Breast epithelium (tissue), 4 donors: ENCODE measurements around the gene USP12. TPM values are rescaled to one million over a fixed set of nuclear protein-coding genes. Genes with fewer than 3 reads are reported as not detected.

Experiments used
- DNase-seq, 2 donors: peaks; one replicate each; pipeline ENCODE4 v3.0.0-alpha.2; 2019; ENCODE audit warnings: low spot score in 2 of 2
- H3K27ac ChIP-seq, 2 donors: fragments of 200-600 bp; sonication (generic) in 1 of 2; one replicate each; pipeline ENCODE4 v1.5.1; 2016 to 2019; ENCODE audit warnings: mild to moderate bottlenecking in 1 of 2
- H3K27me3 ChIP-seq, 2 donors: fragments of 200-600 bp; sonication (generic) in 1 of 2; one replicate each; pipeline versions ENCODE4 v1.5.1 to v1.6.0; 2017 to 2019; ENCODE audit warnings: control low read depth in 1 of 2, mild to moderate bottlenecking in 1 of 2
- H3K36me3 ChIP-seq: fragments of 200-600 bp; one replicate; pipeline ENCODE4 v1.5.1; 2019
- H3K4me1 ChIP-seq, 2 donors: fragments of 200-600 bp; sonication (generic); one replicate each; pipeline ENCODE4 v1.5.1; 2016 to 2019; ENCODE audit warnings: control low read depth in 1 of 2
- H3K4me3 ChIP-seq, 3 donors: fragments of 200-600 bp; sonication (generic); 1 replicate in 2 of 3; 2 replicates in 1 of 3; pipeline ENCODE4 v1.5.1; 2016 to 2019; ENCODE audit warnings: mild to moderate bottlenecking in 3 of 3, moderate library complexity in 2 of 3
- H3K9me3 ChIP-seq, 2 donors: fragments of 200-600 bp; sonication (generic) in 1 of 2; one replicate each; pipeline ENCODE4 v1.5.1; 2016 to 2019; ENCODE audit warnings: control low read depth in 1 of 2
- CTCF ChIP-seq, 3 donors: fragments of 450-650 bp; IDR thresholded peaks; one replicate each; pipeline ENCODE4 v1.5.1; 2016 to 2017; ENCODE audit warnings: antibody characterized with exemption in 3 of 3, mild to moderate bottlenecking in 3 of 3, moderate library complexity in 3 of 3
- POLR2A ChIP-seq: fragments of 450-650 bp; IDR thresholded peaks from one replicate; pipeline ENCODE4 v1.6.1; 2016; ENCODE audit warnings: antibody characterized with exemption, mild to moderate bottlenecking, moderate library complexity
- POLR2AphosphoS5 ChIP-seq, 3 donors: sonication (generic); formaldehyde crosslinking; IDR thresholded peaks; one replicate each; pipeline ENCODE4 v1.6.1; 2017; ENCODE audit warnings: antibody characterized with exemption in 3 of 3
- intact Hi-C: fragments of 100-400 bp; cut with DNase I; formaldehyde crosslinking; loops from one replicate; pipeline ENCODE4 v1.15.1; 2023; ENCODE audit warnings: low total_unique reads
- total RNA-seq, 3 donors: library from RNA; depleted of rRNA; stranded (reverse); fragments of >200 nt; gene quantifications; one replicate each; pipeline ENCODE4 v1.1.0, GENCODE V29; 2016

The USP12 gene
- total RNA-seq, 3 donors from 2014 or later: 21.0 to 33.4 (median 21.0) TPM

DNA sequence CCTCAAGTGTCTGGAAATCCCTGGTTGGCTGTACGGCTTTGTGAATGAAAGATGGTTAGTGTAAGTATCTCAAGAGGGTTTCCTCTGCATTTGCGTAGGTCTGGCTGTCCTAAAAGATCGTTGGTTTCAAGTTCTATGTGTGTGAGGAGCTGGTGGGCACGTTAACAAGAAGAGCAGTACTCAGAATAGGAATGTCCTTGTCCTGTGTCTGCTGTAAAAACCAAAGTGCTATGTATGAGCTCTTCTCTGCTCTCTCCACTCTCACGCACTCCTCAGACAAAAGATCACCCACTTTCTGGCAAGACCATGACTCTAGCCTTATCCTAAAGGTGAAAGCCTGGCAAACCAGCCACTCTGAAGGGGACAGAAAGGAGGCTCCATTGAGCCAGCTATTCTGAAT lies 39.1 kb downstream of the USP12 start:
- intact Hi-C loops: no loop called here
- Histone ChIP-seq H3K27me3 (no peaks in the 10 kb centered on the region), H3K27ac (no peak overlapping the region), H3K36me3 (no peaks in the 10 kb centered on the region), H3K4me3 (no peak overlapping the region), H3K4me1 (peaks cover 0 to 4% of the 10 kb centered on the region in 2 donors), H3K9me3 (peaks cover 5 to 6% of the 10 kb centered on the region in 2 donors)
- DNase-seq: no peak
- TF ChIP-seq POLR2A (no peak), CTCF (IDR thresholded peaks at IDR 0.05) (no peak), POLR2AphosphoS5 (IDR thresholded peaks at IDR 0.05) (no peak)

DNA sequence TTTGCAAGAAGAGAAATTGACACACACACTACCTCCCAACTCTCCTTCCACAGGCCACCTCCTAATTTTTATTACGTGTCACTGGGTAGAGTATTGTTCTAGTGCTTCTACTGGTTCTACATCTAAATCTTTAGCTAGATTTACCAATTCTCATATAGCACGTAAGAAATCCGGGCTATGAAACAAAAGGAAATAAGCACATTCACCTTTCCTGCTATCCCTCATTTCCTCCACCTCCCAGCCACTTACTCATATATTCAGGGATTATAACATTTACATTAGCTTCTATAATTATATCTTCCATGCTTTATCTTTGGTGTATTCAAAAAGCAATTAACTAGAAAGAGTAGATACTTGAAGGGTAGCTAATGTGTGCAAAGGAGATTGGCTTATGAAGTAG lies 39.7 kb downstream of the USP12 start:
- no peak overlapping the region for H3K27ac ChIP-seq
- peaks cover 5 to 6% of the 10 kb centered on the region in 2 donors for H3K9me3 ChIP-seq
- no peak overlapping the region for H3K4me3 ChIP-seq
- no peaks in the 10 kb centered on the region for H3K27me3 ChIP-seq
- H3K4me1 ChIP-seq: peaks cover 0 to 7% of the 10 kb centered on the region in 2 donors
- H3K36me3 ChIP-seq: no peaks in the 10 kb centered on the region
- DNase-seq: no peak
- intact Hi-C loops: no loop called here
- TF ChIP-seq POLR2A: no peak
- TF ChIP-seq POLR2AphosphoS5 (IDR thresholded peaks at IDR 0.05): no peak
- no peak for TF ChIP-seq CTCF (IDR thresholded peaks at IDR 0.05)

- Histone ChIP-seq H3K4me1 (peaks cover 0 to 7% of the 10 kb centered on the region in 2 donors), H3K4me3 (no peak overlapping the region), H3K36me3 (no peaks in the 10 kb centered on the region), H3K9me3 (peaks cover 5 to 6% of the 10 kb centered on the region in 2 donors), H3K27ac (peak overlapping the region; percentile 5 to 34), H3K27me3 (no peaks in the 10 kb centered on the region)
- no peak for DNase-seq
- no peak for TF ChIP-seq POLR2AphosphoS5 (IDR thresholded peaks at IDR 0.05)
- no peak for TF ChIP-seq POLR2A
- TF ChIP-seq CTCF (IDR thresholded peaks at IDR 0.05): no peak
- intact Hi-C loops: no loop called here
Observed at GRCh38 chr13:27130979-27131623, 40.5 kb downstream of the USP12 start.

GRCh38 chr13:27130223-27130978 lies 41.2 kb downstream of the USP12 start:
- peaks cover 0 to 7% of the 10 kb centered on the region in 2 donors for H3K4me1 ChIP-seq
- H3K27me3 ChIP-seq: no peaks in the 10 kb centered on the region
- peaks cover 5 to 6% of the 10 kb centered on the region in 2 donors for H3K9me3 ChIP-seq
- TF ChIP-seq CTCF (IDR thresholded peaks at IDR 0.05) (no peak), POLR2A (no peak), POLR2AphosphoS5 (IDR thresholded peaks at IDR 0.05) (no peak)
- no peak overlapping the region for H3K4me3 ChIP-seq
- no peak overlapping the region for H3K27ac ChIP-seq
- DNase-seq: no peak
- H3K36me3 ChIP-seq: no peaks in the 10 kb centered on the region
- intact Hi-C loops: no loop called here
